ENCODE results near the gene CRHR1. TPM values are rescaled to one million over a fixed set of nuclear protein-coding genes. Genes with fewer than 3 reads are reported as not detected.

Gene CRHR1
- total RNA-seq, 2 experiments from 2014 or later, result not detected

- Mint-ChIP-seq H3K27ac (no peak overlapping the region), H3K9me3 (no peaks in the 10 kb centered on the region), H3K4me3 (no peak overlapping the region), H3K36me3 (ENCODE audit: low read depth) (no peaks in the 10 kb centered on the region), H3K4me1 (ENCODE audit: low read depth) (no peaks in the 10 kb centered on the region), H3K27me3 (peaks cover 42% of the 10 kb centered on the region)
- POLR2A ChIA-PET, result no interaction called here
- intact Hi-C loops (cut with DNase I, micrococcal nuclease), result no loop called here
- Histone ChIP-seq H3K27me3 (ENCODE audit: control insufficient read depth in 1 of 2, insufficient read depth in 2 of 2, low read length in 2 of 2) (peaks cover 2 to 21% of the 10 kb centered on the region in 2 experiments), H3K4me1 (ENCODE audit: insufficient read depth, low read length) (no peaks in the 10 kb centered on the region), H3K36me3 (ENCODE audit: insufficient read depth, low read length) (no peaks in the 10 kb centered on the region), H3K9me3 (ENCODE audit: control insufficient read depth in 1 of 2, insufficient read depth in 1 of 2, low read length in 2 of 2) (no peaks in the 10 kb centered on the region), H3K4me3 (ENCODE audit: low read length) (no peak overlapping the region), H3K27ac (ENCODE audit: low read depth in 1 of 2, low read length in 2 of 2) (no peak overlapping the region)
- no peak for TF ChIP-seq CTCF (IDR thresholded peaks at IDR 0.05)
- ATAC-seq (ENCODE audit: poor library complexity), result no peak
- CTCF ChIA-PET, result no interaction called here
- no peak for DNase-seq
Observed at GRCh38 chr17:45750779-45751440, 33.2 kb upstream of the CRHR1 start.

- Histone ChIP-seq H3K27me3 (ENCODE audit: control insufficient read depth in 1 of 2, insufficient read depth in 2 of 2, low read length in 2 of 2) (peaks cover 2 to 26% of the 10 kb centered on the region in 2 experiments), H3K4me3 (ENCODE audit: low read length) (no peak overlapping the region), H3K4me1 (ENCODE audit: insufficient read depth, low read length) (no peaks in the 10 kb centered on the region), H3K36me3 (ENCODE audit: insufficient read depth, low read length) (no peaks in the 10 kb centered on the region), H3K9me3 (ENCODE audit: control insufficient read depth in 1 of 2, insufficient read depth in 1 of 2, low read length in 2 of 2) (no peaks in the 10 kb centered on the region), H3K27ac (ENCODE audit: low read depth in 1 of 2, low read length in 2 of 2) (no peak overlapping the region)
- H3K27me3 Mint-ChIP-seq, result peaks cover 39% of the 10 kb centered on the region
- ATAC-seq (ENCODE audit: poor library complexity) (no peak), DNase-seq (no peak)
- ChIA-PET CTCF (no interaction called here), POLR2A (no interaction called here)
- TF ChIP-seq CTCF (IDR thresholded peaks at IDR 0.05), result no peak
- no peak overlapping the region for H3K4me3 Mint-ChIP-seq
- no peaks in the 10 kb centered on the region for H3K36me3 Mint-ChIP-seq (ENCODE audit: low read depth)
- H3K27ac Mint-ChIP-seq, result no peak overlapping the region
- H3K9me3 Mint-ChIP-seq, result no peaks in the 10 kb centered on the region
- no peaks in the 10 kb centered on the region for H3K4me1 Mint-ChIP-seq (ENCODE audit: low read depth)
- intact Hi-C loops (cut with DNase I, micrococcal nuclease), result no loop called here
Observed at GRCh38 chr17:45751466-45751865, 32.7 kb upstream of the CRHR1 start.

GRCh38 chr17:45752246-45752645 lies 31.9 kb upstream of the CRHR1 start:
- no peak overlapping the region for H3K4me3 Mint-ChIP-seq
- H3K4me1 Mint-ChIP-seq (ENCODE audit: low read depth), result no peaks in the 10 kb centered on the region
- POLR2A ChIA-PET, result no interaction called here
- Histone ChIP-seq H3K27ac (ENCODE audit: low read depth in 1 of 2, low read length in 2 of 2) (no peak overlapping the region), H3K9me3 (ENCODE audit: control insufficient read depth in 1 of 2, insufficient read depth in 1 of 2, low read length in 2 of 2) (no peaks in the 10 kb centered on the region), H3K36me3 (ENCODE audit: insufficient read depth, low read length) (no peaks in the 10 kb centered on the region), H3K4me1 (ENCODE audit: insufficient read depth, low read length) (no peaks in the 10 kb centered on the region), H3K27me3 (ENCODE audit: control insufficient read depth in 1 of 2, insufficient read depth in 2 of 2, low read length in 2 of 2) (peaks cover 2 to 30% of the 10 kb centered on the region in 2 experiments), H3K4me3 (ENCODE audit: low read length) (no peak overlapping the region)
- H3K27me3 Mint-ChIP-seq, result peaks cover 41% of the 10 kb centered on the region
- intact Hi-C loops (cut with DNase I, micrococcal nuclease), result no loop called here
- no peak for TF ChIP-seq CTCF (IDR thresholded peaks at IDR 0.05)
- DNase-seq, result no peak
- H3K36me3 Mint-ChIP-seq (ENCODE audit: low read depth), result no peaks in the 10 kb centered on the region
- CTCF ChIA-PET, result no interaction called here
- H3K9me3 Mint-ChIP-seq, result no peaks in the 10 kb centered on the region
- no peak for ATAC-seq (ENCODE audit: poor library complexity)
- no peak overlapping the region for H3K27ac Mint-ChIP-seq

Measured in CD4-positive, alpha-beta T cell (primary cell).